ENCODE data around the gene PALM2AKAP2. TPM values are rescaled to one million over a fixed set of nuclear protein-coding genes. Genes with fewer than 3 reads are reported as not detected.
A peak's percentile ranks its signal among the peaks of the same experiment; 100 is the strongest.

Gene PALM2AKAP2
- polyA plus RNA-seq, 10 donors = 21.4 to 34.7 (median 29.6) TPM

GRCh38 chr9:109771087-109771486 lies 8.9 kb upstream of the PALM2AKAP2 start:
- peak; percentile 23 to 96 (median 34) for DNase-seq

GRCh38 chr9:109771796-109772531 lies 8.0 kb upstream of the PALM2AKAP2 start:
- peak; percentile 58 to 73 (median 71) for DNase-seq

GRCh38 chr9:109775516-109775915 lies 4.5 kb upstream of the PALM2AKAP2 start:
- DNase-seq = no peak

GRCh38 chr9:109776391-109776790 lies 3.6 kb upstream of the PALM2AKAP2 start:
- no peak for DNase-seq

- peak in 2 of 3 donors; percentile 44 to 71 for DNase-seq
These were observed 545 bp downstream of the PALM2AKAP2 start for GRCh38 chr9:109780453-109781033.

GRCh38 chr9:109781086-109781485 lies 1.1 kb downstream of the PALM2AKAP2 start:
- DNase-seq = peak in 1 of 3 donors; percentile 15

- peak; percentile 56 to 72 (median 65) for DNase-seq
These were observed 1.7 kb downstream of the PALM2AKAP2 start for GRCh38 chr9:109781541-109782197.

- DNase-seq = no peak
These were observed 7.7 kb downstream of the PALM2AKAP2 start for GRCh38 chr9:109787735-109788134.

GRCh38 chr9:109789556-109789955 lies 9.6 kb downstream of the PALM2AKAP2 start:
- no peak for DNase-seq

- no peak for DNase-seq
These were observed 10.0 kb downstream of the PALM2AKAP2 start for GRCh38 chr9:109789971-109790370.

- no peak for DNase-seq
These were observed 11.1 kb downstream of the PALM2AKAP2 start for GRCh38 chr9:109791003-109791677.

GRCh38 chr9:109791747-109792146 lies 11.7 kb downstream of the PALM2AKAP2 start:
- no peak for DNase-seq

GRCh38 chr9:109792951-109793546 lies 13.1 kb downstream of the PALM2AKAP2 start:
- DNase-seq = peak in 2 of 3 donors; percentile 43 to 85

- DNase-seq = no peak
These were observed 13.9 kb downstream of the PALM2AKAP2 start for GRCh38 chr9:109793921-109794320.

GRCh38 chr9:109794361-109795012 lies 14.5 kb downstream of the PALM2AKAP2 start:
- DNase-seq = no peak

- no peak for DNase-seq
These were observed 15.6 kb downstream of the PALM2AKAP2 start for GRCh38 chr9:109795613-109796012.

GRCh38 chr9:109796078-109796477 lies 16.1 kb downstream of the PALM2AKAP2 start:
- no peak for DNase-seq

GRCh38 chr9:109797006-109797405 lies 17.0 kb downstream of the PALM2AKAP2 start:
- no peak for DNase-seq

GRCh38 chr9:109797509-109797908 lies 17.5 kb downstream of the PALM2AKAP2 start:
- DNase-seq = no peak

- no peak for DNase-seq
These were observed 19.1 kb downstream of the PALM2AKAP2 start for GRCh38 chr9:109799141-109799540.

- DNase-seq = no peak
These were observed 19.8 kb downstream of the PALM2AKAP2 start for GRCh38 chr9:109799792-109800191.

Data from muscle of back (tissue), 11 donors.